ENCODE results near the gene FHIT. TPM values are rescaled to one million over a fixed set of nuclear protein-coding genes. Genes with fewer than 3 reads are reported as not detected.

FHIT gene
- total and polyA plus RNA-seq, 7 donors: 0.98 to 10.4 (median 4.0) TPM

- intact Hi-C loops (cut with DNase I): loop anchor here in 1 of 2 donors (10.0 kb wide), 1 partner anchor 302 kb away; no protein-coding TSS in a partner anchor
- TF ChIP-seq CTCF (IDR thresholded peaks at IDR 0.05): no peak
- Histone ChIP-seq H3K27ac (no peak overlapping the region), H3K4me3 (no peak overlapping the region), H3K9me3 (no peaks in the 10 kb centered on the region), H3K36me3 (ENCODE audit: insufficient read depth in 1 of 2, low read depth in 1 of 2) (no peaks in the 10 kb centered on the region), H3K4me1 (peaks cover 6% of the 10 kb centered on the region), H3K27me3 (ENCODE audit: insufficient read depth in 3 of 3, low read length in 2 of 3) (no peaks in the 10 kb centered on the region)
- 17 to 22% (median 18%) methylated on average over 2 of the region's 2 CpGs for WGBS, 3 donors
- ATAC-seq: no peak
- DNase-seq: no peak
These were observed 1.6 kb upstream of the FHIT start for GRCh38 chr3:61252836-61253235.

- ATAC-seq: peak; percentile 32 to 63 (median 40)
- WGBS, 3 donors: 3 to 13% (median 5%) methylated on average over 21 of the region's 21 CpGs
- Histone ChIP-seq H3K36me3 (ENCODE audit: insufficient read depth in 1 of 2, low read depth in 1 of 2) (no peaks in the 10 kb centered on the region), H3K27me3 (ENCODE audit: insufficient read depth in 3 of 3, low read length in 2 of 3) (no peaks in the 10 kb centered on the region), H3K27ac (peak overlapping the region; percentile 85), H3K4me3 (peak overlapping the region; percentile 94), H3K4me1 (peaks cover 6% of the 10 kb centered on the region), H3K9me3 (no peaks in the 10 kb centered on the region)
- TF ChIP-seq CTCF (IDR thresholded peaks at IDR 0.05): no peak
- peak in 1 of 2 donors; percentile 38 for DNase-seq
- intact Hi-C loops (cut with DNase I): loop anchor here in 1 of 2 donors (10.0 kb wide), 1 partner anchor 304 kb away; no protein-coding TSS in a partner anchor
These were observed 473 bp downstream of the FHIT start for GRCh38 chr3:61250784-61251173.

GRCh38 chr3:61248496-61248895 is 2.8 kb downstream of the FHIT start:
- WGBS, 3 donors: 51 to 80% (median 64%) methylated on average over 2 of the region's 2 CpGs
- DNase-seq: no peak
- no peak overlapping the region for H3K27ac ChIP-seq

GRCh38 chr3:61247191-61247590 is 4.1 kb downstream of the FHIT start:
- ATAC-seq (no peak), DNase-seq (no peak)
- TF ChIP-seq CTCF (IDR thresholded peaks at IDR 0.05): no peak
- Histone ChIP-seq H3K9me3 (no peaks in the 10 kb centered on the region), H3K4me3 (no peak overlapping the region), H3K4me1 (peaks cover 6% of the 10 kb centered on the region), H3K36me3 (ENCODE audit: insufficient read depth in 1 of 2, low read depth in 1 of 2) (no peaks in the 10 kb centered on the region), H3K27me3 (ENCODE audit: insufficient read depth in 3 of 3, low read length in 2 of 3) (no peaks in the 10 kb centered on the region), H3K27ac (no peak overlapping the region)
- intact Hi-C loops (cut with DNase I): no loop called here
- WGBS, 3 donors: 79 to 84% (median 80%) methylated on average over 4 of the region's 4 CpGs

More at GRCh38 chr3:61248496-61248895, 2.8 kb downstream of the FHIT start:
- no peak overlapping the region for H3K4me3 ChIP-seq
- no peaks in the 10 kb centered on the region for H3K36me3 ChIP-seq (ENCODE audit: insufficient read depth in 1 of 2, low read depth in 1 of 2)
- no peak for TF ChIP-seq CTCF (IDR thresholded peaks at IDR 0.05)
- peaks cover 6% of the 10 kb centered on the region for H3K4me1 ChIP-seq
- H3K27me3 ChIP-seq (ENCODE audit: insufficient read depth in 3 of 3, low read length in 2 of 3): no peaks in the 10 kb centered on the region
- no peaks in the 10 kb centered on the region for H3K9me3 ChIP-seq
- ATAC-seq: no peak
- intact Hi-C loops (cut with DNase I): no loop called here

- no peaks in the 10 kb centered on the region for H3K36me3 ChIP-seq (ENCODE audit: insufficient read depth in 1 of 2, low read depth in 1 of 2)
- H3K4me3 ChIP-seq: no peak overlapping the region
- H3K9me3 ChIP-seq: no peaks in the 10 kb centered on the region
- peak in 1 of 4 donors; percentile 30 for ATAC-seq
- peaks cover 6% of the 10 kb centered on the region for H3K4me1 ChIP-seq
- intact Hi-C loops (cut with DNase I): no loop called here
- DNase-seq: no peak
- TF ChIP-seq CTCF (IDR thresholded peaks at IDR 0.05): no peak
- no peaks in the 10 kb centered on the region for H3K27me3 ChIP-seq (ENCODE audit: insufficient read depth in 3 of 3, low read length in 2 of 3)
- H3K27ac ChIP-seq: no peak overlapping the region
These were observed 11.4 kb downstream of the FHIT start for GRCh38 chr3:61239871-61240270.

All from psoas muscle (tissue), 8 donors.